ENCODE data around the gene PDCD1.
"Not testable (repeated sequence)": the region's sequence is repeated elsewhere in the genome, so short reads cannot be mapped to it uniquely, and the experiment has no call there.

The PDCD1 gene

GRCh38 chr2:241833101-241833663 is 25.5 kb downstream of the PDCD1 start:
- no peak for TF ChIP-seq CTCF (IDR thresholded peaks at IDR 0.05; ENCODE audit: low read length, missing control alignments)
- no peak overlapping the region for H3K4me3 ChIP-seq (replicated peaks; ENCODE audit: low read depth, low read length)
- DNase-seq (ENCODE audit: low read depth) = peak; percentile 63

- no peak for DNase-seq (ENCODE audit: low read depth)
- TF ChIP-seq CTCF (IDR thresholded peaks at IDR 0.05; ENCODE audit: low read length, missing control alignments) = no peak
- H3K4me3 ChIP-seq (replicated peaks; ENCODE audit: low read depth, low read length) = no peak overlapping the region
Observed at GRCh38 chr2:241827394-241827793, 31.3 kb downstream of the PDCD1 start.

- not testable (repeated sequence) for H3K4me3 ChIP-seq (replicated peaks; ENCODE audit: low read depth, low read length); DNase-seq (ENCODE audit: low read depth)
Observed at GRCh38 chr2:241823531-241824437, 34.9 kb downstream of the PDCD1 start.

- H3K4me3 ChIP-seq (replicated peaks; ENCODE audit: low read depth, low read length) = no peak overlapping the region
- DNase-seq (ENCODE audit: low read depth) = no peak
- TF ChIP-seq CTCF (IDR thresholded peaks at IDR 0.05; ENCODE audit: low read length, missing control alignments) = no peak
Observed at GRCh38 chr2:241822264-241822623, 36.5 kb downstream of the PDCD1 start.

GRCh38 chr2:241821460-241822263 is 37.0 kb downstream of the PDCD1 start:
- no peak for DNase-seq (ENCODE audit: low read depth)
- no peak overlapping the region for H3K4me3 ChIP-seq (replicated peaks; ENCODE audit: low read depth, low read length)
- no peak for TF ChIP-seq CTCF (IDR thresholded peaks at IDR 0.05; ENCODE audit: low read length, missing control alignments)

GRCh38 chr2:241820625-241821384 is 37.9 kb downstream of the PDCD1 start:
- no peak for TF ChIP-seq CTCF (IDR thresholded peaks at IDR 0.05; ENCODE audit: low read length, missing control alignments)

GRCh38 chr2:241819947-241820624 is 38.6 kb downstream of the PDCD1 start:
- H3K4me3 ChIP-seq (replicated peaks; ENCODE audit: low read depth, low read length); DNase-seq (ENCODE audit: low read depth): not testable (repeated sequence)

More at GRCh38 chr2:241820625-241821384, 37.9 kb downstream of the PDCD1 start:
- no peak for DNase-seq (ENCODE audit: low read depth)
- H3K4me3 ChIP-seq (replicated peaks; ENCODE audit: low read depth, low read length) = no peak overlapping the region

Data from fibroblast of pulmonary artery (primary cell).